NCI-H2227 (cell line): ENCODE results near the gene AJUBA.
A peak's percentile ranks its signal among the peaks of the same experiment; 100 is the strongest.
"Not testable (repeated sequence)": the region's sequence is repeated elsewhere in the genome, so short reads cannot be mapped to it uniquely, and the experiment has no call there.

Source experiments
- DNase-seq: peaks from one replicate; lab custom pipeline; 2025; ENCODE audit not compliant: unreplicated experiment; lab: John Stamatoyannopoulos, UW

The AJUBA gene

DNA sequence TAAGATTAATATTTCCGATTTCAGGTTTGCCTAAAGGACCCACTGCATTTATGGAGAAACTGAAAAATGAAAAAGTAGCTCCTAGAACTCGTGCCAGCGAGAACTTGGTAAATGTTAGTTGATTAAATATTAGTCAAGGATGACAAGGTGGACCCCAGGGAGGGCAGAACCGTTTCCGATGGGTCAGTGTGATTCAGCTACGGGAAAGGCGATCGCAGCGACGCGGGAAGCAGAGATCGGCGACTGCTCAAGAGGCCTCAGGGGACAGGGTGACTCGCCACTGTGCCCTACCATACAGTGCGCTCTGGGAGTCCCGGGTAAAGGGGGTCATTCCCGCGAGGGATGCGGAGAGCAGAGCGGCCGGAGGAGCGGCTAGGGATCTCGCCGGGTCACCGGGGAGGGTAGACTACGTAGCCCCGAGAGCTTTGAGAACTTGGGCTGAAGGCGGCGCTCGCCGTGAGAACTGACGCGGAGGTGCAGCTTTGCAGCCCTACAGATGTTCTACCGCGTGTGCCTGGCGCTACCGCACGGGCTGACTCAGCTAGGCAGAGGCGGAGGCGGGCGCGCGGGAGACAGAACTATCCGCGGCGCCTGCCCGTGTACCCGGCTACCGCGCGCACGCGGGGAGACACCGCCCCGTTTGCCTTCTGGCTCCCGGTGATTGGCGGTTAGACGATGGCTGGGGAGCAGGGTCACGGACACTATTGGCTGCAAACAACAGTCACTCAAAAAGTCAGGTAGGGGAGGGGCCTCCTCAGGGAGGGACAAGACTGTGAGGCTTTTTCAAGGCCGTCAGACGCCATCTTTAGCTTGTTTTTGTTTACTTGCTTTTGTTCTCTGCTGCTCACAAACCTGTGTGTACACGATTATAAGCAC is 24.4 kb upstream of the AJUBA start:
- DNase-seq = peak; percentile 98

DNA sequence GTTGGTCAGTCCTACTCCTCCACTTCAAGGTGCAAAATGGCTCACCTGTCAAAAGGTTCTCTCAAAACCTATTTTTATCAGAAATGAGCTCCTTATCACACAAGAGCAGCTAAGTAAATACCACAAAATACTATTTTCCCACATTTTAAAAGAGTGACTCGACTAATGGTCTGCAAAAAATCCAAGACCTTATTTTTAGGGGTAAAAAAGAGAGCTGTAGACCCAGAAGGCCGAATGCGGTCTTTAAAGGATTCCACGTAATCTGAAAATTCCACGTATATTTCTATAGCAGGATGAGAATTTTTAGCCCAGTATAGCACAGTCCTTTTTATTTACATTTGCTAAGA is 23.8 kb upstream of the AJUBA start:
- no peak for DNase-seq

DNA sequence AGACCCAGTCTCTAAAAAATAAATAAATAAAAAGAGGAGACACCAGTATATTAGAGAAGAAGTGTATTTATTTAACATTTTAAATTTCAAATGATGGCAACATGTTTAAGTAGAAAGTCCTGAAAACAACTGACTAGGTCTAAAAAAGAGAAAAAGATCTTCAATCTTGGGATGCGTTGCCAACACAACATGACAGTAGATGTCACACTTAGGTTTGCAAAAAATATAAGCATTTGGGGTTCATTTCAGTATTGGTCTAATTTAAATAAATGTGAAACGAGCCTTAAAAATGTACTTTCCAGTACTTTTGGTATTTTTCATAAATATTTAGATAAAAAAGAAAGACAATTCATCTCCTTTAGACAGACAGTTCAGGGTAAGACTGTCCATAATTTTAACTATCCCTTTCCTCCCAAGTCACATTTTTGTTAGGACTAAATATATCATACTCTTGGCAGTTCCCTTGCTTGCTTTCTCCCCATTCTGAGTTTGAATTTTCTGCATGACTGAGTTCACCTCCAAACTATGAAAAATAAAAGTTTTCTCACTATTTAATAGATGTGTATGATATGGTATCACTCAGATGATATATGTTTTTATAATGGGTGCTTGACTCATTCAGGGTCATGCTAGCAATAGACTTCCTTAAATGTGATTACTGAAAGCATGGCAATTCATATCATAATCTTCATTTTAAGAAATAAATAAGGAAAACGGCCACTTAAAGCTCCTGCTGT is 23.3 kb upstream of the AJUBA start:
- no peak for DNase-seq

DNA sequence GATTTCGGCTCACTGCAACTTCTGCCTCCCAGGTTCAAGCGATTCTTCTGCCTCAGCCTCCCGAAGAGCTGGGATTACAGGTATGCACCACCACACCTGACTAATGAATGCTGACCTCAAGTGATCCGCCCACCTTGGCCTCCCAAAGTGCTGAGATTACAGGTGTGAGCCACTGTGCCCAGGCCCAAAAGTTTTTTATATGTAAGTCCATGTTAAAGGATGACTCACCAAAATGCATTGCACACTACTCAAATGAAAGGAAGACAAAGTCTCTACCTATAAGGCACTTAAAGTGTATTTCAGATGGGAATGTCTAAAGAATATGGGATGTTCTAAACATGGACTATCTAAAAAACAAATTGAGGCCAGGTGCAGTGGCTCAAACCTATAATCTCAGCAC is 21.9 kb upstream of the AJUBA start:
- not testable (repeated sequence) for DNase-seq

DNA sequence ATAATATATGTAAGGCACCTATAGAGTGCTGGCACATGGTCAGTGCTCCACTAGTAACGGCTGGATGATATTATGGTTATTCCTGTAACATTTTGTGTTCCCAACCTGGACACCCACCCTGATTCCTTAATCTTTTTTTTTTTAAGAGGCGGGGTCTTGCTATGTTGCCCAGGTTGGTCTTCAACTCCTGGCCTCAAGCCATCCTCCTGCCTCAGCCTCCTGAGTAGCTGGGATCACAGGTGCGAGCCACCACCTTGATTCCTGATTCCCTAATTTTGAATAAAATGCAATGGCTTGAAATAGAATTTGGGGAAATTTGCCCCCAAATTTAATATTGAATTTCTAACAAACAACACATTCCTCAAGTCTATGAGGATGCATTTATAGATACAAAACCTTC is 20.2 kb upstream of the AJUBA start:
- DNase-seq = no peak

DNA sequence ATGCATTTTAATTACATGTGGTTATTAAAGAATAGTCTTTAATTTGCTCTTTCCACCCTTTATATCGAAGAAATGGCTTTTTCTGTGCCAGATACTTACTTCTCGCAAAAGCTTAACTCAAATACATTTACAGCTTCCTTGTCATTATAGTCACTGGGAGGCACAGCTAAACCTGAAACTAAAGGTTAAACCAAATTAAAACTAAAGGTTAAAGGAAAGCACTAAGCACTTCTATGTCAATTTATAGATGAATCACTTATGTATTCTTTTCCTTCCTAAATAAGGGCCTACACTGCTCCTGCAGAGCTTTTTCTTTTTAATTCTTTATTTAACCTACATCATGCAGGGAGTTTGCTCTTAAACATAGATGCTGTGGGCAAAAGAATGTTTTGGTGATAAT is 18.5 kb upstream of the AJUBA start:
- no peak for DNase-seq

DNA sequence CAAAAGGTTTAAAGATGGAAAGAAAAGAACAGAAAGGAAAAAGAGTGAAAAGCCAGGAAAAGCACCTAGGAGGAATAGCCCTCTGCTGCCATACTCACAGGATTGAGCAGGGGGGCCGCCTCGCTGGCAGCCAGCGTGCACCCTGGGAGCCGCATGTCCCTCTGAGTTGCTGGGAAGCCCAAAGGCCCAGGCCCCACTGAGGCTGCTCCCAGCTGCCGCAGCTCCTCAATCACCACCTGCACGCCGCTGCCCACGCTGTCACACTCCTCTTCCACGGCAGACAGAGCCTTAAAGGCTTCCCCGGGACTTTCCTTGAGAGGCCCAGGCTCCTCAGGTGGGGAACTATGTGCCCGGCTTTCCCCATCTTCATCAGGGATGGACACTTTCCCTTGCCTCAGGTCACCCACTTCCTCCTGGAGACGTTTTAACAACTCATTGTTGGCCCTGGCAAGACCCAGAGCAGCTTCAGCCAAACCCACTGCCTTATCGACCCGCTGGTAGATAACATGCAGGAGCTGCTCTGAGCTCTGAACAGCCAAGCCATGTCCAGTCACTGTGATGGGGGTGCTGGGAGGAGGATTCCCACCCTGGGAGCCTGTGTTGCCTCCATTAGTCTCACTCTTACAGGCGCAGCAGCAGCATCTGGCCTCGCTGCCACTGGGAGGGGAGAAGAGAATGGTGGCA is 16.1 kb upstream of the AJUBA start:
- DNase-seq = no peak

DNA sequence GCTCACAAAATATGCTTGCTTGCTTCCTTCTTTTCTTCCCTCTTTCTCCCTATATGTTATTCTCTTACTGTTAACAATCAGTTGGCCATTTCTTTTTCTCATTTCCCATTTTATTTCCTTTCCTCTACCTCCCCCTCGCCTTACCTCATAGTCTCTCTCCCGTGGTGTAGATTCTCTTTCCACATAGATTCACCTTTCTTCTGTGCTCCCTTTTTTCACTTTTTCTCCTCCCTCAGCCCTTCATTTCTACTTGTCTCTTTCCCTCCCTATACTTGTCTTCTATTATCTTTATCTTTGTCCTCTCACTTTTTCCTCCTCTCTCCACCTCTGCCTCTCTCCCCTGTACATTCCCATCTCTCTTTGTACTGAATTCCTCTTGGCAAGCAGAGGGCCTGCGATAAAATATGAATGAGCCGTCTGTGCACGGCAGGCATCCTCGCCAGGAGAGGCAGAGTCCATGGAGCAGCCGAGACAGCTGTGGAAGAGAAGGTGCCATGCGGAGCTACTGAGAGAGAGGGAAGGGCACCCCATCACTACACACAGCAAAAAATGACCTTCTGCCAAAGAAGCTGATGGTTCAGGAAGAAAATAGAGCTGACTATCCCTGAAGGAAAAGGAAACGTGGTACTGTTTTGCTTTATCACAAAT is 15.4 kb upstream of the AJUBA start:
- DNase-seq = no peak

DNA sequence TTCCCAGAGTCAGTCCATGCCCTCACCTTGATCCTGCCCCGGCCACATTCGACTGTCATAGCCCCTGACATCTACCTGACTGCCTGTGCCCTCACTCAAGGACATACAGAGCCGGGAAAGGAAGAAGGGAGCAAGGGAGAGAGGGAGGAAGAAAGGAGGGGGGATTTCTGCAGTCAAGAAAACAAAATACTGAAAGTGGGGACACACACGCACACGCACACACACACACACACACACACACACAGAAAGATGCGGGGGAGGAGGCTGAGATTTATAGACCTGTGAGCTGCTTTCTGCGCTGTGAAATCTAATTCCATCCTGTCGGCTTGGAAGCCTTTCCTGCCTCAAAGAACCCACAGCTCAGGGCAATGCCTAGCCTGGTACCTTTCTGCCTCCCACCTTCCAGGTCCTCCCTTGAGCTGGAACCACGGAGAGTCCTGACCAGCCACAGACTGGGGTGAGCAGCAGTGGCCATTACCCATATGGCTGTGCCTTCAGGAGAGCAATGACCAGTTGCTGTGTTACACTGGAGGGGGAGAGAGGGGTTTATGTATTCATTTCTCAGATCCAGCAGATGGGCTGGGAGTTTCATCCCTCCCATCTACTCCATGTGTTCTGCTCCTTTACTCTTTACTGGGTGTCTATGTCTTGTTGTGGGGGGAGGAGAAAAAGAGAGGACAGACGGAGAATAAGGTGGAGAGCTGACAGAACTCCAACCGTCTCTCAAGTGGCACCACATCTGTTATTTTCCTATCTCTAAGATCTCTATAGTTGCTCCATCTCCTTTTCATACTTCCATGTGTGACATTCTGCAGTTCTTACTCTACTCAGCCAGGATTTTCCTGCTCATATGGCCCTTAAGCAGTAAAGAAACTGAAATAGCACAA is 14.7 kb upstream of the AJUBA start:
- DNase-seq = peak; percentile 33

DNA sequence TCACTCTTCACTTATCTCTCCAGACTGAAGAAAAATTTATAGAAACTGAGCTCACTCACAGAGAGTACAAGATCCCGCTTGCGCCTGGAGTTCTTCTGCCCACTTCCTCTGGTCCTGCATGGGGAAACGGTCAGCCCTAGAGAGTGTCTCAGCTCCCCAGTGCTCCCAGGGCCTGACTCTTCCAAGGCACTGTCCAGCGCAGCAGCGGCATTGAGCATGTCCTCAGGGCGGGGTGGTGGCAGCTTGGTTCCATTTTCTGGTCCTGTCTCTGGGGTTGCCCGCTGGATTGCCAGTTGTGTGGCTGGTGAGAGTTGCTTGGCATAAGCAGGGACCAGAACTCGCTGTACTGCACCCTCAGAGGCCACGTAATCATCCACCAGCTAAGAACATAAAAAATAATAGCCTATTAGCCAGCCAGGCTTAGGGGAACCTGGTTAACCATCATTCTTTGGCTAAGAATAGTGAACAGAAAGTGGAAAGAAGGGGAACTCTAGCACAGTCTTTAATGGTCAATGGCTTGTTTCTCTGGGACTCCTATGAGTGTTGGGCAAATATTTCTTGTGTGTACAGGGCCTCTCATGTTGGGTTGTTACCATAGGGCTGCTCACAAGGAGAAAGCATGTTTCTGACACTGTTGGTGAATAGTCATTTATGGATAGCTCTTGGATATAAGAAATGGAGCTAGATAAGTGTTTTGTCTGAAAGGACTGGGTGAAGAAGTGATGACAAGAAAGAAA is 13.7 kb upstream of the AJUBA start:
- no peak for DNase-seq

DNA sequence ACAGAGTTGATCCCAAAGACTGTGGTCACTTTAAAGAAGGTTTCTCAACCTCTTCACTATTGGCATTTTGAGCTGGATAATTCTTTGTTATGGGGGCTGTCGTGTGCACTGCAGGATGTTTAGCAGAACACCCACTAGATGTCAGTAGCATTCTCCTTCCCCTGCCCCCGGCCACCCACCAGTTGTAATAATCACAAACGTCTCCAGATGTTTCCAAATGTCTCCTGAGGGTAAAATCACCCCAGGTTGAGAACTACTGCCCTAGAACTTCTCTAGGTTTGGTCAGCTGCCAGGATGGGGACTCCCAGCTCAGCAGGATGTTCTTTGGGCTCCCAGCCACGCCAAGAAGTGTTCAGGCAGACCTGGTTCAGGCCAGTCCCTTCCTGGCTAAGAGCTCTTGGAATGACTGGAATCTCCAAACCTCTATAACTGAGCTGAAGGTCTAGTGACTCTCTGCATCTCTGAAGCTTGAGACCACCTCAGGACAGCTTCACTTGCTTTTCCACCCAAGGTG is 12.5 kb upstream of the AJUBA start:
- DNase-seq = peak; percentile 34

DNA sequence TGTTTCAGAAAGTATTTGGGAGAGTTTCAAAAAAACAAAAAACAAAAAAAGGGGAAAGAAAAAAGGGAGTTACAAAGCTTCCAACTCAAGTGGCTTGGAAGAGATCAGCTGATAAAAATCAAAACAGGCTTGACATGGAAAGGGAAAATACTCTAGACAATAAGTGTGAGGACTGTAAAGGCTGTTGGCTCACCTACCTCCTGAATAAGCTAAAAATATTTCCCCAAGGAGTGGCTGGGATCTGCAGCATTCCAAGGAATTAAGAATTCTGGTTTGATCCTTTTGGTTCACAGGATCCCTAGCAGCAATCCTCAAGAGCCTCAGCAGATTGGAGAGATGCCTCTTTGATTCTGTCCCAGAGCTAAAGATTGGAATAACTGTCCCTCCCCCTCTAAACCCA is 11.2 kb upstream of the AJUBA start:
- no peak for DNase-seq

DNA sequence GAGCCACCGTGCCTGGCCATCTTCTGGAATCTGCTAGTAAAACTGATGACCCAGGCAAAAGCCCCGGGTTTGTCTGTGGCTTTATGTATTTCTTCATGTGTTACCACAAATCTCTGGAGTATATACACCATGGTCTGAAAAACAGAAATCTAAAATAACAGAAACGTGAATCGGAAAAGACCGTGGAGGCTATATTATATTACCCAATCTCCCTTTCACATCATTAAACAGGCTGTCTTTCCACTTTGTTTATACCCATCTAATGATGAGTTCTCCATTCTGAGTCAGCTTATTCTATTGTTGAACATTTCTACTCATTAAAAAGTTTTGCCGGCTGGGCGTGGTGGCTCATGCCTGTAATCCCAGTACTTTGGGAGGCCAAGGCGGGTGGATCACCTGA is 9.5 kb upstream of the AJUBA start:
- no peak for DNase-seq

DNA sequence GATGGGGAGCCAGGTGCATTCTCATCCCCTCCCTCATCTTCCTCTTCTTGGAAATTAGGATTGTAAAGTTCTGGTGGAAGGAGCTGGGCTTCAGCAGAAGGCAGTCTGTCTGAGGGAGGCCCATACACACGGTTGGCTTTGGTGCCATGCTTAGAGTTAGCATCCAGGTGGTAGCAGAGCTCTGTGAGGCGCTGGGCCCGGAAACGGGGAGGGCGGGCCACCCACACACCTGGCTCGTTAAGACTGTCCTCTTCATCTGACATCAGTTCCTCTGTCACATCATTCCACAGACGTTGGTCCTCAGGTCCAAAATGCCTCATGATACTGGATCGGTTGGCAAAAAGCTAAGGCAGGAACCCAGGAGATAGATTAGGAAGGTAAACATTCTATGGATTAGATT is 4.9 kb upstream of the AJUBA start:
- no peak for DNase-seq

DNA sequence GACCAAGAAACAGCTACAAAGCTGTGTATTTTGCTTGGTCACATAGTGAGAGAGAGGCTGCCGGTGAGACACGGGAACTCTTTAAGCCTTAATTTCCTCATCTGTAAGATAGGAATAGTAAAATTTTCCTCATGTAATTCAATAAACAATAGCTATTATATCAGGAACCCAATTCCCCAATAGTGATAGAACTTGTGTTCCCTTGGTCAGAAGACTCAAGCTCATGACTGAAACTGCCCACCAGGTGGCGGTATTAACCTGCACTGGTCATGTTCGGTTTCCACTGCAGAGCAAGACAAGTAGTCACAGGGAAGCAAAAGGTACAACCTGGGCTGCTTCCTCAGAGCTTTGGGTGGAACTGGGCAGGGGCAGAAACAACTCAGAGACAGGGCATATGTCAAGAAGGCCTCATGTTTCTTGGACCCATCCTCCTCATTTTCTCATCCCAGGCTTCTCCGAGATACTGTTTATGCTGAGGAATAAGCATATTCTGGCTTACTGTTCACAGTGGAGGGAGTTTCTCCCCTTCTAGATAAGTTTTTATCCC is 4.2 kb upstream of the AJUBA start:
- DNase-seq = peak; percentile 90

DNA sequence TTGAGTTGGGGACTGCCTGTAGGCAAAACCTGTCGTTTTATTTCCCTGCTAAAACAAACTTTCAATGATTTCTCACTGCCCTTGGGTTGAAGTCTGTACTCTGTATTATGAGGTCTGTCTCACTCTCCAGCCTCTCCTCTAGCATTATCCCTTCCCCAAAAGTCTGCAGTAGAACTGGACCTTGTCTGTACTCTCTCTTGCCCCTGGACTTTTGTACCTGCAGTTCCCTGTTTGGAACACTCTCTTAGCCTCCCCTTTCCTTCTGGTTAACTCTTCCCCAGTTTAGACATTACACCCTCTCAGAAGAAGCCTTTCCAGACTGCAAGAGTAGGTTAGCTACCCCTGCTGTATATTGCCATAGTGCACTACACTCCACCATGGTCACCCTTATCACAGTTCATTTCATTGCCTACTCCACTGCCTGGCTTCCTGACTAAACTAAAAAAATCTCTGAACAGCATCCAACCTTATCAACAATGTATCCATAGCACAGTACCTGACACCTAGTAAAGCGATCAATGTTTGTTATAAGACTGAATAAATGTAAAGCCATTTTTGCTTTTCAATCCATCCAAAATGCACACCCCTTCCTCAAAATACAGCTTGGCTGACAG is 3.6 kb upstream of the AJUBA start:
- DNase-seq = no peak

DNA sequence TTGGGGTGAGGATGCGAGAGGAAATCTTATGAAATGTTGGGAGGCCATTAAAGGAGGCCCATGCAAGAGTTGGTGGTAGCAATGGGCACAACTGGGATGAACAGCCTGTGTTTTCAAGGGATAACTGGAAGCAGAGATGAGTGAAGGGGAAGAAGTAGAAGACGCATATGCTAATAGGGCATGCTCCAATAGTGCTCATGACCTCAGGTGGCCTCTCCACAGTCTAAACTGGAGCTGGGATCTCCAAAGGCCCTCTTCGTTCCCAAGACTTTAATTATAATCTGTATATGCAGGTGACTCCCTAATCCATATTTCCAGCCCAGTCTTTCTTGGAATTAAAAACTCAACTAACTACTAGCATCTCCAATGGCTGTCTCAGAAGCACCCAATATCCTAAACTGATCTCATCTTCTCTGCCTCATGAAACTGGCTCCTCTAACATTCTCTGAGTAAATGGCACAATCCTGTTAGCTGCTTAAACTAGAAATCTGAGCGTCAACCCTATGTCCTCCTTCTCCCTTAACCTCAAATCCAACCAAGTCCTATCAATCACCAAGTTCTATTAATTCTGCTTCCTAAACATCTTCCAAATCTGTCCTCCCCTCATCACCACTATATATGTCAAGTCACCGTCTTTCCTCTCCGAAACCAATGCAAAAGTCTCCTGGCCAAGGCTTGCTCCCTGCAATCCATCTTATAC is 2.8 kb upstream of the AJUBA start:
- DNase-seq = no peak

DNA sequence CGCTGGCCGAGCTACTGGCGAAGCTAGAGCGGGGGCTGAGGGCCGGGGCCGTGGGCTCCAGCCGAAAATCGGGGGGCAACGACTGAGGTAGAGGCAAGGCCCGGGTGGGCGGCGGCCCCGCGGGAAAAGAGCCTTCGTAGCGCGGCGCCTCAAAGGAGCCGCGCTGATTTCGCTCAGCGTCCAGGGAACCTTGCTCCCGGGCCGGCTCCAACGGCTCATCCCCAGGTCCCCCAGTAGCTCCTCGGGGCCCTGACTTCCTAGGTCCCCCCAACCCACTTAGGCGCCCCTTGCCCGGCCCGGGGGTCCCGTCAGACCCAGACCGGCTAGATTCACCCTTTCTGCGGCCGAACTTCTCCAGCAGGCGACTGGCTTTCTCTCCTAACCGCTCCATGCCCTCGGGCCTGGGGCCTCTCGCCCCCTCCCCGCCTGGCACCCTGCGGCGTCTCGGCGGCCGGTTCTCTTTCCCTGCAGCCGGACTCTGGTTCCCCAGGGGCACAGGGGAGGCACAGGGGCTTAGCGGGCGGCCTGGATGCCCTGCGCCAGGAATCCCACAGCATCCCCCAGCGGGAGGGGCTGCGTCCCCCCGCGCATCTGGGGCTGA is 375 bp downstream of the AJUBA start:
- no peak for DNase-seq
